ENCODE data around the gene CYP39A1. TPM values are rescaled to one million over a fixed set of nuclear protein-coding genes. Genes with fewer than 3 reads are reported as not detected.

CYP39A1 gene
- total and polyA plus RNA-seq, 9 of the 15 experiments (the other 6 are each of a cell fraction or from before 2014, with no cell fraction given), result not detected

DNA sequence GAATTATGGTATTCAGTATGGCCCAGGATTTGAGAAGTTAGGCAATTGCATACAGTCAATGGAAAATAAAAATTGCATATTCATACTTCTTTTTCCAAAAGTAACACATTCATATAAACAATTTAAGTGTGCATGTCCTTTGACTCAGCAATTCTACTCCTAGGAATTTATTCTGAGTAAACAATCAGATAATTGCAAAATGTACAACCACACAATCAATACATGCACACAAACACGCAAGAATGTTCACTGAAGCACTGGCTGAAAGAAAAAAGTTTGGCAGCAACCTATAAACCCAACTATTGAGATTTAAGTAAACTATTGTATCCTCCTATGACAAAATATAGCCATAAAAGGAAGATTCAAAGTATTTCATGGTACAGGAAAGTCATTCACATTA lies 1.6 kb downstream of the CYP39A1 start:
- DNase-seq (ENCODE audit: extremely low read depth in 1 of 4, low spot score in 3 of 4) (no peak), ATAC-seq (no peak), FAIRE-seq (no peak)
- Histone ChIP-seq H3K9ac (ENCODE audit: insufficient read depth in 1 of 2, low read depth in 2 of 2, low read length in 2 of 2) (no peak overlapping the region), H3K27ac (ENCODE audit: extremely low read depth, low read depth, low read length) (no peak overlapping the region), H3K9me1 (ENCODE audit: control insufficient read depth, insufficient read depth, low read length) (no peaks in the 10 kb centered on the region), H4K20me1 (replicated peaks; ENCODE audit: control insufficient read depth, insufficient read depth, low read length) (no peaks in the 10 kb centered on the region), H3K9me3 (replicated peaks; ENCODE audit: control insufficient read depth, insufficient read depth, low read depth, low read length) (no peaks in the 10 kb centered on the region), H3K4me2 (ENCODE audit: insufficient read depth, low read length) (no peak overlapping the region), H3K4me3 (no peak overlapping the region), H2AFZ (ENCODE audit: low read depth, low read length) (no peak overlapping the region), H3K36me3 (ENCODE audit: control insufficient read depth, insufficient read depth, low read length) (no peaks in the 10 kb centered on the region), H3K79me2 (ENCODE audit: control insufficient read depth, insufficient read depth, low read length) (no peaks in the 10 kb centered on the region), H3K4me1 (replicated peaks in 1 of 2; ENCODE audit: control insufficient read depth in 2 of 2, insufficient read depth in 2 of 2, low read length in 2 of 2) (peaks cover 0 to 10% of the 10 kb centered on the region in 2 experiments; a peak in 2 of 5 replicates), H3K27me3 (ENCODE audit: control insufficient read depth in 2 of 2, insufficient read depth in 2 of 2, low read length in 2 of 2) (peaks cover 2 to 11% of the 10 kb centered on the region in 2 experiments; a peak in 3 of 5 replicates)
- ChIA-PET CTCF (ENCODE audit: low intra/inter-chr PET ratio) (no interaction called here), POLR2A (no interaction called here)
- WGBS (ENCODE audit: insufficient coverage, low coverage, missing lambda C conversion rate), result 0% methylated on average over 1 of the region's 1 CpG
- TF ChIP-seq, protein P1, sequence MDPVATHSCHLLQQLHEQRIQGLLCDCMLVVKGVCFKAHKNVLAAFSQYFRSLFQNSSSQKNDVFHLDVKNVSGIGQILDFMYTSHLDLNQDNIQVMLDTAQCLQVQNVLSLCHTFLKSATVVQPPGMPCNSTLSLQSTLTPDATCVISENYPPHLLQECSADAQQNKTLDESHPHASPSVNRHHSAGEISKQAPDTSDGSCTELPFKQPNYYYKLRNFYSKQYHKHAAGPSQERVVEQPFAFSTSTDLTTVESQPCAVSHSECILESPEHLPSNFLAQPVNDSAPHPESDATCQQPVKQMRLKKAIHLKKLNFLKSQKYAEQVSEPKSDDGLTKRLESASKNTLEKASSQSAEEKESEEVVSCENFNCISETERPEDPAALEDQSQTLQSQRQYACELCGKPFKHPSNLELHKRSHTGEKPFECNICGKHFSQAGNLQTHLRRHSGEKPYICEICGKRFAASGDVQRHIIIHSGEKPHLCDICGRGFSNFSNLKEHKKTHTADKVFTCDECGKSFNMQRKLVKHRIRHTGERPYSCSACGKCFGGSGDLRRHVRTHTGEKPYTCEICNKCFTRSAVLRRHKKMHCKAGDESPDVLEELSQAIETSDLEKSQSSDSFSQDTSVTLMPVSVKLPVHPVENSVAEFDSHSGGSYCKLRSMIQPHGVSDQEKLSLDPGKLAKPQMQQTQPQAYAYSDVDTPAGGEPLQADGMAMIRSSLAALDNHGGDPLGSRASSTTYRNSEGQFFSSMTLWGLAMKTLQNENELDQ (CRISPR knock-in tag; IDR thresholded peaks at IDR 0.05; ENCODE audit: borderline replicate concordance), result no peak
- TF ChIP-seq ZNF77 (CRISPR knock-in tag; IDR thresholded peaks at IDR 0.05), result no peak
- no peak for TF ChIP-seq ZNF75A (CRISPR knock-in tag; IDR thresholded peaks at IDR 0.05)
- no peak for TF ChIP-seq POLR2G (IDR thresholded peaks at IDR 0.05; ENCODE audit: low read depth, low read length)
- no peak for TF ChIP-seq SP2 (IDR thresholded peaks at IDR 0.05; ENCODE audit: extremely low read depth, low read depth, low read length, poor library complexity, severe bottlenecking)
- intact Hi-C loops (cut with micrococcal nuclease) (no loop called here), in situ Hi-C loops (cut with MboI) (no loop called here)
- BruUV-seq (replicated peaks), result no TSS peak

Data from K562 (cell line).